IMR-90 (cell line): ENCODE measurements around the gene PLBD2.

Source experiments
- POLR2A ChIP-seq: IDR thresholded peaks from 2 replicates; pipeline ENCODE4 v1.6.1; 2012; ENCODE audit warnings: mild to moderate bottlenecking, low read depth, low read length
- RAD21 ChIP-seq: IDR thresholded peaks from 2 replicates; pipeline ENCODE4 v1.6.1; 2012; ENCODE audit warnings: low read length, improper control_type of control experiment
- RFX5 ChIP-seq: IDR thresholded peaks from 2 replicates; pipeline ENCODE4 v1.8.0; 2012; ENCODE audit warnings: low read depth, mild to moderate bottlenecking, low read length, moderate library complexity
- TF ChIP-seq, protein P1 (sequence below): conservative IDR thresholded peaks from 2 replicates; pipeline ENCODE4 v1.5.1; 2012; ENCODE audit warnings: mild to moderate bottlenecking, low read depth, low read length, improper control_type of control experiment

- TF ChIP-seq, protein P1, sequence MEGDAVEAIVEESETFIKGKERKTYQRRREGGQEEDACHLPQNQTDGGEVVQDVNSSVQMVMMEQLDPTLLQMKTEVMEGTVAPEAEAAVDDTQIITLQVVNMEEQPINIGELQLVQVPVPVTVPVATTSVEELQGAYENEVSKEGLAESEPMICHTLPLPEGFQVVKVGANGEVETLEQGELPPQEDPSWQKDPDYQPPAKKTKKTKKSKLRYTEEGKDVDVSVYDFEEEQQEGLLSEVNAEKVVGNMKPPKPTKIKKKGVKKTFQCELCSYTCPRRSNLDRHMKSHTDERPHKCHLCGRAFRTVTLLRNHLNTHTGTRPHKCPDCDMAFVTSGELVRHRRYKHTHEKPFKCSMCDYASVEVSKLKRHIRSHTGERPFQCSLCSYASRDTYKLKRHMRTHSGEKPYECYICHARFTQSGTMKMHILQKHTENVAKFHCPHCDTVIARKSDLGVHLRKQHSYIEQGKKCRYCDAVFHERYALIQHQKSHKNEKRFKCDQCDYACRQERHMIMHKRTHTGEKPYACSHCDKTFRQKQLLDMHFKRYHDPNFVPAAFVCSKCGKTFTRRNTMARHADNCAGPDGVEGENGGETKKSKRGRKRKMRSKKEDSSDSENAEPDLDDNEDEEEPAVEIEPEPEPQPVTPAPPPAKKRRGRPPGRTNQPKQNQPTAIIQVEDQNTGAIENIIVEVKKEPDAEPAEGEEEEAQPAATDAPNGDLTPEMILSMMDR: no peak
- no peak for TF ChIP-seq POLR2A
- TF ChIP-seq RFX5: no peak
- no peak for TF ChIP-seq RAD21
Observed at GRCh38 chr12:113396828-113397496, 38.6 kb downstream of the PLBD2 start.
